T-helper 2 cell treated with Interferon-gamma antibody and Interleukin-4, amounts not matched to agents 5 μg/mL and 100 μg/mL, for 36 hours (primary cell): ENCODE results near the gene IQGAP1.

Experiments used
- DNase-seq: peaks from one replicate; pipeline ENCODE4 v3.0.0; 2021; ENCODE audit warnings: low spot score
- H3K27ac Mint-ChIP-seq: one replicate; pipeline ENCODE4 v1.8.0; 2021; ENCODE audit warnings: mild to moderate bottlenecking, mixed read lengths
- H3K27me3 Mint-ChIP-seq: one replicate; pipeline ENCODE4 v1.8.0; 2021; ENCODE audit warnings: low read depth, mixed read lengths
- H3K36me3 Mint-ChIP-seq: one replicate; pipeline ENCODE4 v1.8.0; 2021; ENCODE audit warnings: low read depth, mixed read lengths
- H3K4me1 Mint-ChIP-seq: one replicate; pipeline ENCODE4 v1.8.0; 2021; ENCODE audit warnings: low read depth, mixed read lengths
- H3K4me3 Mint-ChIP-seq: one replicate; pipeline ENCODE4 v1.8.0; 2022; ENCODE audit warnings: mild to moderate bottlenecking, moderate library complexity, mixed read lengths
- H3K9me3 Mint-ChIP-seq: one replicate; pipeline ENCODE4 v1.8.0; 2021; ENCODE audit warnings: mixed read lengths

IQGAP1 gene

GRCh38 chr15:90352107-90352893, 35.7 kb upstream of the IQGAP1 start, which contains the start of gene ZNF774:
ZNF774 (plus strand) TSS chr15:90352284; CDS start chr15:90354661, 2,377 bp downstream.
- H3K4me3 Mint-ChIP-seq = peak within 1 kb of the TSS; percentile 90

GRCh38 chr15:90354986-90355385, 33.1 kb upstream of the IQGAP1 start:
- H3K27me3 Mint-ChIP-seq = peaks cover 4% of the 10 kb centered on the region
- H3K4me1 Mint-ChIP-seq = peaks cover 11% of the 10 kb centered on the region
- no peaks in the 10 kb centered on the region for H3K36me3 Mint-ChIP-seq
- H3K9me3 Mint-ChIP-seq = no peaks in the 10 kb centered on the region
- no peak overlapping the region for H3K27ac Mint-ChIP-seq
- no peak for DNase-seq
- no peak overlapping the region for H3K4me3 Mint-ChIP-seq

More at GRCh38 chr15:90352107-90352893, 35.7 kb upstream of the IQGAP1 start, which contains the start of gene ZNF774:
- peak; percentile 90 for DNase-seq
- peaks cover 6% of the 10 kb centered on the region for H3K4me1 Mint-ChIP-seq
- no peaks in the 10 kb centered on the region for H3K36me3 Mint-ChIP-seq
- peak within 1 kb of the TSS; percentile 77 for H3K27ac Mint-ChIP-seq
- H3K27me3 Mint-ChIP-seq = peaks cover 16% of the 10 kb centered on the region
- no peaks in the 10 kb centered on the region for H3K9me3 Mint-ChIP-seq

GRCh38 chr15:90358124-90359033, 29.7 kb upstream of the IQGAP1 start:
- no peak overlapping the region for H3K27ac Mint-ChIP-seq
- peaks cover 24% of the 10 kb centered on the region for H3K4me1 Mint-ChIP-seq
- DNase-seq = no peak
- H3K27me3 Mint-ChIP-seq = no peaks in the 10 kb centered on the region
- H3K36me3 Mint-ChIP-seq = no peaks in the 10 kb centered on the region
- no peak overlapping the region for H3K4me3 Mint-ChIP-seq
- no peaks in the 10 kb centered on the region for H3K9me3 Mint-ChIP-seq

GRCh38 chr15:90360746-90361145, 27.3 kb upstream of the IQGAP1 start:
- peak overlapping the region; percentile 15 for H3K27ac Mint-ChIP-seq
- peaks cover 33% of the 10 kb centered on the region for H3K4me1 Mint-ChIP-seq
- no peak overlapping the region for H3K4me3 Mint-ChIP-seq

GRCh38 chr15:90362936-90363212, 25.2 kb upstream of the IQGAP1 start:
- no peaks in the 10 kb centered on the region for H3K27me3 Mint-ChIP-seq
- no peak overlapping the region for H3K4me3 Mint-ChIP-seq
- peak overlapping the region; percentile 7 for H3K27ac Mint-ChIP-seq
- DNase-seq = no peak
- peaks cover 2% of the 10 kb centered on the region for H3K36me3 Mint-ChIP-seq
- H3K4me1 Mint-ChIP-seq = peaks cover 40% of the 10 kb centered on the region
- H3K9me3 Mint-ChIP-seq = no peaks in the 10 kb centered on the region

More at GRCh38 chr15:90360746-90361145, 27.3 kb upstream of the IQGAP1 start:
- Mint-ChIP-seq H3K36me3 (peaks cover 2% of the 10 kb centered on the region), H3K9me3 (no peaks in the 10 kb centered on the region), H3K27me3 (no peaks in the 10 kb centered on the region)
- DNase-seq = no peak

GRCh38 chr15:90364251-90364650, 23.8 kb upstream of the IQGAP1 start:
- no peak for DNase-seq
- H3K27ac Mint-ChIP-seq = no peak overlapping the region
- H3K9me3 Mint-ChIP-seq = no peaks in the 10 kb centered on the region
- H3K36me3 Mint-ChIP-seq = peaks cover 2% of the 10 kb centered on the region
- peaks cover 33% of the 10 kb centered on the region for H3K4me1 Mint-ChIP-seq
- no peak overlapping the region for H3K4me3 Mint-ChIP-seq
- H3K27me3 Mint-ChIP-seq = no peaks in the 10 kb centered on the region

GRCh38 chr15:90365414-90366055, 22.5 kb upstream of the IQGAP1 start:
- H3K36me3 Mint-ChIP-seq = peaks cover 2% of the 10 kb centered on the region
- no peaks in the 10 kb centered on the region for H3K27me3 Mint-ChIP-seq
- H3K27ac Mint-ChIP-seq = no peak overlapping the region
- H3K4me3 Mint-ChIP-seq = no peak overlapping the region
- no peaks in the 10 kb centered on the region for H3K9me3 Mint-ChIP-seq
- no peak for DNase-seq
- H3K4me1 Mint-ChIP-seq = peaks cover 35% of the 10 kb centered on the region

GRCh38 chr15:90367576-90367975, 20.5 kb upstream of the IQGAP1 start:
- Mint-ChIP-seq H3K27me3 (no peaks in the 10 kb centered on the region), H3K4me1 (peaks cover 26% of the 10 kb centered on the region), H3K4me3 (no peak overlapping the region), H3K27ac (no peak overlapping the region), H3K36me3 (peaks cover 2% of the 10 kb centered on the region), H3K9me3 (no peaks in the 10 kb centered on the region)
- DNase-seq = no peak

GRCh38 chr15:90375071-90375470, 13.0 kb upstream of the IQGAP1 start:
- Mint-ChIP-seq H3K27ac (no peak overlapping the region), H3K27me3 (no peaks in the 10 kb centered on the region), H3K9me3 (peaks cover 25% of the 10 kb centered on the region), H3K36me3 (peaks cover 29% of the 10 kb centered on the region), H3K4me1 (peaks cover 44% of the 10 kb centered on the region), H3K4me3 (no peak overlapping the region)
- no peak for DNase-seq

- H3K9me3 Mint-ChIP-seq = peaks cover 30% of the 10 kb centered on the region
- H3K36me3 Mint-ChIP-seq = peaks cover 32% of the 10 kb centered on the region
- DNase-seq = peak; percentile 72
- no peaks in the 10 kb centered on the region for H3K27me3 Mint-ChIP-seq
- peak overlapping the region; percentile 90 for H3K27ac Mint-ChIP-seq
- H3K4me3 Mint-ChIP-seq = peak overlapping the region; percentile 77
- peaks cover 44% of the 10 kb centered on the region for H3K4me1 Mint-ChIP-seq
Observed at GRCh38 chr15:90376789-90377188, 11.3 kb upstream of the IQGAP1 start.

GRCh38 chr15:90379263-90379662, 8.8 kb upstream of the IQGAP1 start:
- no peak for DNase-seq
- H3K9me3 Mint-ChIP-seq = peaks cover 30% of the 10 kb centered on the region
- no peak overlapping the region for H3K27ac Mint-ChIP-seq
- no peaks in the 10 kb centered on the region for H3K27me3 Mint-ChIP-seq
- H3K36me3 Mint-ChIP-seq = peaks cover 32% of the 10 kb centered on the region
- peaks cover 47% of the 10 kb centered on the region for H3K4me1 Mint-ChIP-seq
- H3K4me3 Mint-ChIP-seq = no peak overlapping the region

GRCh38 chr15:90381515-90381914, 6.5 kb upstream of the IQGAP1 start:
- H3K27me3 Mint-ChIP-seq = no peaks in the 10 kb centered on the region
- H3K36me3 Mint-ChIP-seq = peaks cover 25% of the 10 kb centered on the region
- no peak overlapping the region for H3K4me3 Mint-ChIP-seq
- H3K27ac Mint-ChIP-seq = no peak overlapping the region
- H3K4me1 Mint-ChIP-seq = peaks cover 33% of the 10 kb centered on the region
- no peak for DNase-seq
- peaks cover 23% of the 10 kb centered on the region for H3K9me3 Mint-ChIP-seq

- peaks cover 22% of the 10 kb centered on the region for H3K36me3 Mint-ChIP-seq
- peaks cover 26% of the 10 kb centered on the region for H3K4me1 Mint-ChIP-seq
- peaks cover 17% of the 10 kb centered on the region for H3K9me3 Mint-ChIP-seq
- H3K4me3 Mint-ChIP-seq = no peak overlapping the region
- no peak overlapping the region for H3K27ac Mint-ChIP-seq
- DNase-seq = no peak
- no peaks in the 10 kb centered on the region for H3K27me3 Mint-ChIP-seq
Observed at GRCh38 chr15:90382320-90382719, 5.7 kb upstream of the IQGAP1 start.

- no peaks in the 10 kb centered on the region for H3K9me3 Mint-ChIP-seq
- peaks cover 35% of the 10 kb centered on the region for H3K4me1 Mint-ChIP-seq
- peak overlapping the region; percentile 47 for H3K4me3 Mint-ChIP-seq
- DNase-seq = no peak
- peaks cover 18% of the 10 kb centered on the region for H3K36me3 Mint-ChIP-seq
- no peaks in the 10 kb centered on the region for H3K27me3 Mint-ChIP-seq
- peak overlapping the region; percentile 18 for H3K27ac Mint-ChIP-seq
Observed at GRCh38 chr15:90386221-90386620, 1.8 kb upstream of the IQGAP1 start.
